Liver (tissue), 3 donors: Measurements from ENCODE around the gene NEK7.

Experiments
- EGR1 ChIP-seq, 2 donors: IDR thresholded peaks; 2 replicates each; pipeline ENCODE4 v1.6.1; 2016 to 2018; ENCODE audit warnings: antibody characterized with exemption in 2 of 2, low read depth in 2 of 2
- JUND ChIP-seq, 2 donors: IDR thresholded peaks; 2 replicates each; pipeline ENCODE4 v1.6.1; 2016; ENCODE audit warnings: antibody characterized with exemption in 2 of 2
- SP1 ChIP-seq: IDR thresholded peaks from 2 replicates; pipeline ENCODE4 v1.6.1; 2018; ENCODE audit warnings: antibody characterized with exemption, mild to moderate bottlenecking
- YY1 ChIP-seq: IDR thresholded peaks from 2 replicates; pipeline ENCODE4 v1.6.1; 2016; ENCODE audit warnings: antibody characterized with exemption, mild to moderate bottlenecking
- ZBTB33 ChIP-seq: IDR thresholded peaks from 2 replicates; pipeline ENCODE4 v1.6.1; 2016; ENCODE audit warnings: antibody characterized with exemption
- TF ChIP-seq, protein P1 (sequence below): fragments of 150-350 bp; IDR thresholded peaks from 2 replicates; pipeline ENCODE4 v1.5.1; 2017; ENCODE audit warnings: improper control_type of control experiment, low read depth, low read length; ENCODE audit not compliant: missing input control
- donor health status: healthy.
- donor health status: healthy.

- TF ChIP-seq, protein P1, sequence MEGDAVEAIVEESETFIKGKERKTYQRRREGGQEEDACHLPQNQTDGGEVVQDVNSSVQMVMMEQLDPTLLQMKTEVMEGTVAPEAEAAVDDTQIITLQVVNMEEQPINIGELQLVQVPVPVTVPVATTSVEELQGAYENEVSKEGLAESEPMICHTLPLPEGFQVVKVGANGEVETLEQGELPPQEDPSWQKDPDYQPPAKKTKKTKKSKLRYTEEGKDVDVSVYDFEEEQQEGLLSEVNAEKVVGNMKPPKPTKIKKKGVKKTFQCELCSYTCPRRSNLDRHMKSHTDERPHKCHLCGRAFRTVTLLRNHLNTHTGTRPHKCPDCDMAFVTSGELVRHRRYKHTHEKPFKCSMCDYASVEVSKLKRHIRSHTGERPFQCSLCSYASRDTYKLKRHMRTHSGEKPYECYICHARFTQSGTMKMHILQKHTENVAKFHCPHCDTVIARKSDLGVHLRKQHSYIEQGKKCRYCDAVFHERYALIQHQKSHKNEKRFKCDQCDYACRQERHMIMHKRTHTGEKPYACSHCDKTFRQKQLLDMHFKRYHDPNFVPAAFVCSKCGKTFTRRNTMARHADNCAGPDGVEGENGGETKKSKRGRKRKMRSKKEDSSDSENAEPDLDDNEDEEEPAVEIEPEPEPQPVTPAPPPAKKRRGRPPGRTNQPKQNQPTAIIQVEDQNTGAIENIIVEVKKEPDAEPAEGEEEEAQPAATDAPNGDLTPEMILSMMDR, result no peak
- TF ChIP-seq ZBTB33 (no peak), JUND (IDR thresholded peaks at IDR 0.05) (no peak), EGR1 (IDR thresholded peaks at IDR 0.05; ENCODE audit: low read depth in 2 of 2) (no peak), YY1 (no peak), SP1 (no peak)
Measured at GRCh38 chr1:198121056-198121826, 35.6 kb upstream of the NEK7 start.
